H1 (cell line): ENCODE data around the gene ARL5C.

Experiments used
- BACH1 ChIP-seq: IDR thresholded peaks from 2 replicates; pipeline ENCODE4 v1.6.1; 2012; ENCODE audit warnings: low read length, improper control_type of control experiment
- CHD1 ChIP-seq: IDR thresholded peaks from 2 replicates; pipeline ENCODE4 v1.6.1; 2012; ENCODE audit warnings: low read depth, low read length, improper control_type of control experiment
- CHD2 ChIP-seq: IDR thresholded peaks from 2 replicates; pipeline ENCODE4 v1.6.1; 2012; ENCODE audit warnings: low read length, improper control_type of control experiment
- CREB1 ChIP-seq: IDR thresholded peaks from 2 replicates; pipeline ENCODE4 v1.6.1; 2012; ENCODE audit warnings: inconsistent platforms
- JUND ChIP-seq: IDR thresholded peaks from 2 replicates; pipeline ENCODE4 v1.6.1; 2011; ENCODE audit warnings: mild to moderate bottlenecking, improper control_type of control experiment, low read length
- POLR2A ChIP-seq, 2 experiments: IDR thresholded peaks; 1 replicate in 1 of 2; 2 replicates in 1 of 2; pipeline ENCODE4 v1.6.1; 2011; ENCODE audit warnings: low read depth in 2 of 2, low read length in 2 of 2, mild to moderate bottlenecking in 2 of 2; ENCODE audit errors: control extremely low read depth in 1 of 2
- POLR2AphosphoS5 ChIP-seq: IDR thresholded peaks from 2 replicates; pipeline ENCODE4 v1.6.1; 2011; ENCODE audit warnings: low read depth, low read length
- POU5F1 ChIP-seq: IDR thresholded peaks from 2 replicates; pipeline ENCODE4 v1.6.1; 2011; ENCODE audit warnings: low read depth, mild to moderate bottlenecking, low read length, moderate library complexity
- RXRA ChIP-seq: IDR thresholded peaks from 2 replicates; pipeline ENCODE4 v1.6.1; 2011; ENCODE audit warnings: low read depth, mild to moderate bottlenecking, low read length, moderate library complexity; ENCODE audit not compliant: insufficient read depth
- SAP30 ChIP-seq: fragments of 300-600 bp; sonication (generic); IDR thresholded peaks from 2 replicates; pipeline ENCODE4 v1.7.1; 2012; ENCODE audit warnings: low read length, moderate library complexity, mild to moderate bottlenecking, inconsistent platforms; ENCODE audit not compliant: insufficient read depth, insufficient replicate concordance
- TAF1 ChIP-seq: IDR thresholded peaks from 2 replicates; pipeline ENCODE4 v1.6.1; 2011; ENCODE audit warnings: mild to moderate bottlenecking, low read depth, low read length
- YY1 ChIP-seq: IDR thresholded peaks from 2 replicates; pipeline ENCODE4 v1.6.1; 2011; ENCODE audit warnings: low read depth, mild to moderate bottlenecking, low read length
- TF ChIP-seq, protein P1 (sequence below), 3 experiments: IDR thresholded peaks; 1 replicate in 2 of 3; 2 replicates in 1 of 3; pipeline versions ENCODE4 v1.5.1 to v1.6.1; 2011; ENCODE audit warnings: low read length in 3 of 3, mild to moderate bottlenecking in 3 of 3, inconsistent platforms in 2 of 3, low read depth in 1 of 3, moderate library complexity in 1 of 3; ENCODE audit not compliant: insufficient read depth in 1 of 3; ENCODE audit errors: control extremely low read depth in 1 of 3
- TF ChIP-seq, protein P2 (sequence below): IDR thresholded peaks from 2 replicates; pipeline ENCODE4 v1.6.1; 2012; ENCODE audit warnings: inconsistent platforms

DNA sequence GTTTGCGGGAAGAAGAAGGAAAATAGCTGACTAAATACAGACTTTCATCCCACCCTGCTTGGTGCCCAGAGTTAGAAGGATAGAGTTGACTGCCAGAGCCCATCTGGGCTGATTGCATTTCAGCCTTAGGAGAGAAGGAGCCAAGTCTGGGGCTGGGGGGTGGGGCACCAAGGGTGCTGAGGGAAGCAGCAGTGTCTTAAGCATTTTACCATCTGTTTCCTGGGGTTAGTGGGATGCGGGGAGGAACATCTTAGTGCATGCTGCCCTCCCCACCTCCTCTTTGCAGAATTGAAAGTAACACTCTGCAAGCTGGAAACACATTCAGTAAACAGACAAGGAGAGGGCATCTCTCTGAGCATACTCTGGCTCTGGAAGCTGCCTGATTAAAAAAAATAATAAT, 1.5 kb upstream of the ARL5C start:
- no peak for TF ChIP-seq POLR2A (IDR thresholded peaks at IDR 0.05; ENCODE audit: control extremely low read depth in 1 of 2, low read depth in 2 of 2, low read length in 2 of 2)
- TF ChIP-seq, protein P1, sequence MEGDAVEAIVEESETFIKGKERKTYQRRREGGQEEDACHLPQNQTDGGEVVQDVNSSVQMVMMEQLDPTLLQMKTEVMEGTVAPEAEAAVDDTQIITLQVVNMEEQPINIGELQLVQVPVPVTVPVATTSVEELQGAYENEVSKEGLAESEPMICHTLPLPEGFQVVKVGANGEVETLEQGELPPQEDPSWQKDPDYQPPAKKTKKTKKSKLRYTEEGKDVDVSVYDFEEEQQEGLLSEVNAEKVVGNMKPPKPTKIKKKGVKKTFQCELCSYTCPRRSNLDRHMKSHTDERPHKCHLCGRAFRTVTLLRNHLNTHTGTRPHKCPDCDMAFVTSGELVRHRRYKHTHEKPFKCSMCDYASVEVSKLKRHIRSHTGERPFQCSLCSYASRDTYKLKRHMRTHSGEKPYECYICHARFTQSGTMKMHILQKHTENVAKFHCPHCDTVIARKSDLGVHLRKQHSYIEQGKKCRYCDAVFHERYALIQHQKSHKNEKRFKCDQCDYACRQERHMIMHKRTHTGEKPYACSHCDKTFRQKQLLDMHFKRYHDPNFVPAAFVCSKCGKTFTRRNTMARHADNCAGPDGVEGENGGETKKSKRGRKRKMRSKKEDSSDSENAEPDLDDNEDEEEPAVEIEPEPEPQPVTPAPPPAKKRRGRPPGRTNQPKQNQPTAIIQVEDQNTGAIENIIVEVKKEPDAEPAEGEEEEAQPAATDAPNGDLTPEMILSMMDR (IDR thresholded peaks at IDR 0.05; ENCODE audit: control extremely low read depth in 1 of 3, insufficient read depth in 1 of 3, low read depth in 1 of 3, low read length in 3 of 3) = no peak
- no peak for TF ChIP-seq CHD1
- TF ChIP-seq, protein P2, sequence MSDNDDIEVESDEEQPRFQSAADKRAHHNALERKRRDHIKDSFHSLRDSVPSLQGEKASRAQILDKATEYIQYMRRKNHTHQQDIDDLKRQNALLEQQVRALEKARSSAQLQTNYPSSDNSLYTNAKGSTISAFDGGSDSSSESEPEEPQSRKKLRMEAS = no peak
- TF ChIP-seq CHD2 = no peak
- no peak for TF ChIP-seq POU5F1
- TF ChIP-seq POLR2AphosphoS5 = no peak
- TF ChIP-seq RXRA = no peak
- no peak for TF ChIP-seq BACH1
- no peak for TF ChIP-seq JUND
- TF ChIP-seq TAF1 = no peak
- no peak for TF ChIP-seq SAP30
- no peak for TF ChIP-seq YY1
- no peak for TF ChIP-seq CREB1
